GM23338 (cell line): Measurements from ENCODE around the gene PNLIP. TPM values are rescaled to one million over a fixed set of nuclear protein-coding genes. Genes with fewer than 3 reads are reported as not detected.

Source experiments
- ATAC-seq: fragments of 200-7000 bp; cut with Tn5 transposase; 3 replicates; pipeline ENCODE4 v1.9.1; 2020
- DNase-seq: peaks from one replicate; pipeline ENCODE4 v3.0.0-alpha.2; 2015; ENCODE audit warnings: low spot score
- H2AFZ ChIP-seq: fragments of 200-600 bp; sonication (generic); 2 replicates; pipeline ENCODE4 v1.8.0; 2016; ENCODE audit warnings: antibody characterized with exemption, mild to moderate bottlenecking, moderate library complexity
- H3F3A ChIP-seq: fragments of 200-600 bp; sonication (generic); replicated peaks from 2 replicates; pipeline ENCODE4 v1.8.0; 2017; ENCODE audit warnings: antibody characterized with exemption, mixed run types, low read depth
- H3K27ac ChIP-seq: fragments of 200-600 bp; sonication (generic); 2 replicates; pipeline ENCODE4 v1.6.1; 2016; ENCODE audit warnings: low read depth
- H3K27me3 ChIP-seq: fragments of 200-600 bp; sonication (generic); 2 replicates; pipeline ENCODE4 v1.8.0; 2016; ENCODE audit warnings: mild to moderate bottlenecking, mixed run types, moderate library complexity; ENCODE audit not compliant: insufficient read depth
- H3K36me3 ChIP-seq: fragments of 200-600 bp; sonication (generic); 2 replicates; pipeline ENCODE4 v1.8.0; 2016; ENCODE audit warnings: mild to moderate bottlenecking; ENCODE audit not compliant: insufficient read depth
- H3K4me1 ChIP-seq: fragments of 200-600 bp; sonication (generic); 2 replicates; pipeline ENCODE4 v1.8.0; 2016; ENCODE audit warnings: mild to moderate bottlenecking, moderate library complexity; ENCODE audit not compliant: insufficient read depth
- H3K4me2 ChIP-seq: fragments of 200-600 bp; sonication (generic); 2 replicates; pipeline ENCODE4 v1.7.1; 2017; ENCODE audit warnings: mixed run types
- H3K4me3 ChIP-seq: fragments of 200-600 bp; sonication (generic); 2 replicates; pipeline ENCODE4 v1.6.1; 2016; ENCODE audit warnings: mixed run types
- H3K79me2 ChIP-seq: fragments of 200-600 bp; sonication (generic); replicated peaks from 2 replicates; pipeline ENCODE4 v1.8.0; 2017; ENCODE audit warnings: mild to moderate bottlenecking; ENCODE audit not compliant: insufficient read depth
- H3K9me2 ChIP-seq: fragments of 200-600 bp; sonication (generic); 2 replicates; pipeline ENCODE4 v1.8.0; 2017; ENCODE audit not compliant: insufficient read depth
- H4K20me1 ChIP-seq: fragments of 200-600 bp; sonication (generic); replicated peaks from 2 replicates; pipeline ENCODE4 v1.8.0; 2017; ENCODE audit warnings: mild to moderate bottlenecking; ENCODE audit not compliant: insufficient read depth
- H3K27ac Mint-ChIP-seq: 2 replicates; pipeline ENCODE4 v1.8.0; 2020; ENCODE audit warnings: inconsistent platforms, mild to moderate bottlenecking, moderate library complexity, mixed read lengths
- H3K27me3 Mint-ChIP-seq: 3 replicates; pipeline ENCODE4 v1.8.0; 2022; ENCODE audit warnings: low read depth, mild to moderate bottlenecking, moderate library complexity, mixed read lengths, inconsistent platforms; ENCODE audit not compliant: insufficient read depth, poor library complexity
- H3K36me3 Mint-ChIP-seq: 3 replicates; pipeline ENCODE4 v1.8.0; 2021; ENCODE audit warnings: low read depth, mild to moderate bottlenecking, inconsistent platforms, moderate library complexity, mixed read lengths
- H3K4me1 Mint-ChIP-seq: 3 replicates; pipeline ENCODE4 v1.8.0; 2020; ENCODE audit warnings: mild to moderate bottlenecking, inconsistent platforms, mixed read lengths
- H3K4me3 Mint-ChIP-seq: 3 replicates; pipeline ENCODE4 v1.8.0; 2021; ENCODE audit warnings: moderate library complexity, mild to moderate bottlenecking, inconsistent platforms, mixed read lengths
- H3K9me3 Mint-ChIP-seq: 3 replicates; pipeline ENCODE4 v1.8.0; 2020; ENCODE audit warnings: moderate library complexity, mild to moderate bottlenecking, inconsistent platforms, mixed read lengths
- CREB1 ChIP-seq: fragments of 250-450 bp; sonication (Bioruptor Pico); IDR thresholded peaks from 2 replicates; pipeline ENCODE4 v1.5.0; 2020; ENCODE audit warnings: low read depth, mild to moderate bottlenecking, moderate library complexity
- NANOG ChIP-seq: IDR thresholded peaks from 2 replicates; pipeline ENCODE4 v1.6.1; 2016; ENCODE audit warnings: antibody characterized with exemption, borderline replicate concordance
- POLR2AphosphoS5 ChIP-seq: IDR thresholded peaks from 2 replicates; pipeline ENCODE4 v1.6.1; 2016; ENCODE audit warnings: antibody characterized with exemption, low read depth
- STAT1 ChIP-seq: IDR thresholded peaks from one replicate; pipeline ENCODE4 v1.6.1; 2016; ENCODE audit warnings: antibody characterized with exemption; ENCODE audit not compliant: unreplicated experiment
- polyA plus RNA-seq: library from polyadenylated mRNA; unstranded; fragments of >200 nt; fragmentation: Nextera tagmentation; extraction: Ambion mirVana; gene quantifications from 2 replicates; pipeline ENCODE4 v1.2.1, GENCODE V29; 2016
- small RNA-seq: library from RNA; depleted of rRNA; stranded (forward); fragments of <200 nt; gene quantifications from one replicate; pipeline ENCODE3, GENCODE V24; 2014; ENCODE audit warnings: low replicate concordance
- total RNA-seq: library from RNA; depleted of rRNA; stranded (reverse); fragments of >200 nt; shearing (Covaris generic); gene quantifications from 2 replicates; pipeline ENCODE4 v1.2.3, GENCODE V29; 2014; rRNA removed
- TF ChIP-seq, protein P1 (sequence below): IDR thresholded peaks from one replicate; pipeline ENCODE4 v1.6.1; 2018; ENCODE audit warnings: antibody characterized with exemption; ENCODE audit not compliant: unreplicated experiment
- TF ChIP-seq, protein P2 (sequence below), 2 experiments: fragments of 200-600 bp in 1 of 2; sonication (generic) in 1 of 2; conservative IDR thresholded peaks; 2 replicates each; pipeline versions ENCODE4 v1.5.1 to v1.6.1; 2016 to 2017; ENCODE audit warnings: antibody characterized with exemption in 2 of 2, low read depth in 2 of 2, mild to moderate bottlenecking in 2 of 2, moderate library complexity in 1 of 2

PNLIP gene
- total and polyA plus RNA-seq, 2 experiments from 2014 or later = not detected

DNA sequence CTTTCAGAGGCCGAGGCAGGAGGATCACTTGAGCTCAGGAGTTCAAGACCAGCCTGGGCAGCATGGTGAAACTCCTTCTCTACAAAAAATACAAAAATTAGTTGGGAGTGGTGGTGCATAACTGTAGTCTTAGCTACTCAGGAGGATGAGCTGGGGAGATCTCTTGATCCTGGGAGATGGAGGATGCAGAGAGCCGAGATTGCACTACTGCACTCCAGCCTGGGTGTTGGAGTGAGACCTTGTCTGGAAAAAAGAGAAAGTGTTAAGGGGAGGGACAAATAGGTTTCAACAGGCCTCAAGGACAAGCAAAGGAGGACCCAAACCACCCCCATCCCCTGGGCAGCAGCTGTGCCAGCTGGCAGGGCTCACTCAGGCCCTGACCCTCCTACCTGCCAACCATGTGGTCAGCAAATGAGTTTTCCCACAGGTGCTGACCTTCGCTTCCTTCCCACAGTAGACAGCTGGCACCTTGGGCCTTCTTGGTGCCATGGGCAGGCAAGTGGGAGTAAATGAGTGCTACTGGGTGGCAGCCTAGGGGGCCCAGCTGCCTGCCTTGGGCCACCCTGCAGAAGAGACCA, 69.6 kb downstream of the PNLIP start:
- Mint-ChIP-seq H3K9me3 (peaks cover 11% of the 10 kb centered on the region), H3K27me3 (peaks cover 2% of the 10 kb centered on the region), H3K4me3 (no peak overlapping the region), H3K27ac (no peak overlapping the region), H3K4me1 (peaks cover 6% of the 10 kb centered on the region; the same call in 2 of the 3 replicates), H3K36me3 (peaks cover 3% of the 10 kb centered on the region; the same call in 2 of the 3 replicates)
- TF ChIP-seq, protein P1, sequence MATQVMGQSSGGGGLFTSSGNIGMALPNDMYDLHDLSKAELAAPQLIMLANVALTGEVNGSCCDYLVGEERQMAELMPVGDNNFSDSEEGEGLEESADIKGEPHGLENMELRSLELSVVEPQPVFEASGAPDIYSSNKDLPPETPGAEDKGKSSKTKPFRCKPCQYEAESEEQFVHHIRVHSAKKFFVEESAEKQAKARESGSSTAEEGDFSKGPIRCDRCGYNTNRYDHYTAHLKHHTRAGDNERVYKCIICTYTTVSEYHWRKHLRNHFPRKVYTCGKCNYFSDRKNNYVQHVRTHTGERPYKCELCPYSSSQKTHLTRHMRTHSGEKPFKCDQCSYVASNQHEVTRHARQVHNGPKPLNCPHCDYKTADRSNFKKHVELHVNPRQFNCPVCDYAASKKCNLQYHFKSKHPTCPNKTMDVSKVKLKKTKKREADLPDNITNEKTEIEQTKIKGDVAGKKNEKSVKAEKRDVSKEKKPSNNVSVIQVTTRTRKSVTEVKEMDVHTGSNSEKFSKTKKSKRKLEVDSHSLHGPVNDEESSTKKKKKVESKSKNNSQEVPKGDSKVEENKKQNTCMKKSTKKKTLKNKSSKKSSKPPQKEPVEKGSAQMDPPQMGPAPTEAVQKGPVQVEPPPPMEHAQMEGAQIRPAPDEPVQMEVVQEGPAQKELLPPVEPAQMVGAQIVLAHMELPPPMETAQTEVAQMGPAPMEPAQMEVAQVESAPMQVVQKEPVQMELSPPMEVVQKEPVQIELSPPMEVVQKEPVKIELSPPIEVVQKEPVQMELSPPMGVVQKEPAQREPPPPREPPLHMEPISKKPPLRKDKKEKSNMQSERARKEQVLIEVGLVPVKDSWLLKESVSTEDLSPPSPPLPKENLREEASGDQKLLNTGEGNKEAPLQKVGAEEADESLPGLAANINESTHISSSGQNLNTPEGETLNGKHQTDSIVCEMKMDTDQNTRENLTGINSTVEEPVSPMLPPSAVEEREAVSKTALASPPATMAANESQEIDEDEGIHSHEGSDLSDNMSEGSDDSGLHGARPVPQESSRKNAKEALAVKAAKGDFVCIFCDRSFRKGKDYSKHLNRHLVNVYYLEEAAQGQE = no peak
- no peak for TF ChIP-seq CREB1
- TF ChIP-seq NANOG = no peak
- TF ChIP-seq, protein P2, sequence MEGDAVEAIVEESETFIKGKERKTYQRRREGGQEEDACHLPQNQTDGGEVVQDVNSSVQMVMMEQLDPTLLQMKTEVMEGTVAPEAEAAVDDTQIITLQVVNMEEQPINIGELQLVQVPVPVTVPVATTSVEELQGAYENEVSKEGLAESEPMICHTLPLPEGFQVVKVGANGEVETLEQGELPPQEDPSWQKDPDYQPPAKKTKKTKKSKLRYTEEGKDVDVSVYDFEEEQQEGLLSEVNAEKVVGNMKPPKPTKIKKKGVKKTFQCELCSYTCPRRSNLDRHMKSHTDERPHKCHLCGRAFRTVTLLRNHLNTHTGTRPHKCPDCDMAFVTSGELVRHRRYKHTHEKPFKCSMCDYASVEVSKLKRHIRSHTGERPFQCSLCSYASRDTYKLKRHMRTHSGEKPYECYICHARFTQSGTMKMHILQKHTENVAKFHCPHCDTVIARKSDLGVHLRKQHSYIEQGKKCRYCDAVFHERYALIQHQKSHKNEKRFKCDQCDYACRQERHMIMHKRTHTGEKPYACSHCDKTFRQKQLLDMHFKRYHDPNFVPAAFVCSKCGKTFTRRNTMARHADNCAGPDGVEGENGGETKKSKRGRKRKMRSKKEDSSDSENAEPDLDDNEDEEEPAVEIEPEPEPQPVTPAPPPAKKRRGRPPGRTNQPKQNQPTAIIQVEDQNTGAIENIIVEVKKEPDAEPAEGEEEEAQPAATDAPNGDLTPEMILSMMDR (conservative IDR thresholded peaks at IDR 0.05; ENCODE audit: low read depth in 2 of 2) = no peak
- no peak for TF ChIP-seq POLR2AphosphoS5
- TF ChIP-seq STAT1 = no peak
- H3K4me2 ChIP-seq = no peak overlapping the region
- no peak overlapping the region for H3K27ac ChIP-seq
- no peaks in the 10 kb centered on the region for H3F3A ChIP-seq
- DNase-seq (no peak), ATAC-seq (no peak)
- H3K79me2 ChIP-seq = no peaks in the 10 kb centered on the region
- no peak overlapping the region for H2AFZ ChIP-seq
- H3K27me3 ChIP-seq = no peaks in the 10 kb centered on the region
- H3K4me3 ChIP-seq = no peak overlapping the region
- 0 out of 2 replicates have a peak, but pooled peaks cover 3% of the 10 kb centered on the region for H3K36me3 ChIP-seq
- peaks cover 6% of the 10 kb centered on the region; the same call in 1 of the 2 replicates for H3K9me2 ChIP-seq
- H4K20me1 ChIP-seq = no peaks in the 10 kb centered on the region
- no peaks in the 10 kb centered on the region for H3K4me1 ChIP-seq

Small RNA genes within 50 kb of the gene (small RNA-seq; reads per million reads assigned to genes)
- not detected for gene RNU6-1090P

Other genes starting within 250 kb of the PNLIP start
- 3.8 and 4.6 TPM in 2 replicates for gene CCDC172, start 221.5 kb upstream of the PNLIP start, total RNA-seq
- 17.6 and 20.6 TPM in 2 replicates for gene CCDC172, start 221.5 kb upstream of the PNLIP start, polyA plus RNA-seq
- gene PNLIPRP3, start 118.1 kb upstream of the PNLIP start, total RNA-seq = not detected in 2 replicates
- gene PNLIPRP3, start 118.1 kb upstream of the PNLIP start, polyA plus RNA-seq = not detected in 2 replicates
- gene PNLIPRP1, start 45.0 kb downstream of the PNLIP start, total RNA-seq = not detected in 2 replicates
- gene PNLIPRP1, start 45.0 kb downstream of the PNLIP start, polyA plus RNA-seq = 0.21 TPM in 1 of 2 replicates, not detected in the other
- gene PNLIPRP2, start 75.0 kb downstream of the PNLIP start, total RNA-seq = not detected in 2 replicates
- gene PNLIPRP2, start 75.0 kb downstream of the PNLIP start, polyA plus RNA-seq = 0.19 and 0.24 TPM in 2 replicates
- gene HSPA12A, start 196.6 kb downstream of the PNLIP start, total RNA-seq = 5.2 and 6.3 TPM in 2 replicates
- 4.4 and 5.6 TPM in 2 replicates for gene HSPA12A, start 196.6 kb downstream of the PNLIP start, polyA plus RNA-seq